Measurements from ENCODE around the gene ALPI.
A peak's percentile ranks its signal among the peaks of the same experiment; 100 is the strongest.

ALPI gene

GRCh38 chr2:232496501-232497270, 40.7 kb downstream of the ALPI start:
- no peak for DNase-seq (ENCODE audit: low read depth in 2 of 3, low spot score in 1 of 3)

- no peak for DNase-seq (ENCODE audit: low read depth in 2 of 3, low spot score in 1 of 3)
Measured at GRCh38 chr2:232497348-232497747, 41.4 kb downstream of the ALPI start.

GRCh38 chr2:232498452-232498851, 42.5 kb downstream of the ALPI start:
- DNase-seq (ENCODE audit: low read depth in 2 of 3, low spot score in 1 of 3): no peak

- no peak for DNase-seq (ENCODE audit: low read depth in 2 of 3, low spot score in 1 of 3)
Measured at GRCh38 chr2:232501331-232501771, 45.4 kb downstream of the ALPI start.

GRCh38 chr2:232501794-232502390, 45.9 kb downstream of the ALPI start:
- no peak for DNase-seq (ENCODE audit: low read depth in 2 of 3, low spot score in 1 of 3)

GRCh38 chr2:232502511-232502910, 46.6 kb downstream of the ALPI start:
- DNase-seq (ENCODE audit: low read depth in 2 of 3, low spot score in 1 of 3): no peak

GRCh38 chr2:232502911-232503808, 47.2 kb downstream of the ALPI start:
- DNase-seq (ENCODE audit: low read depth in 2 of 3, low spot score in 1 of 3): peak in 1 of 3 donors; percentile 8

GRCh38 chr2:232503809-232504323, 47.9 kb downstream of the ALPI start:
- DNase-seq (ENCODE audit: low read depth in 2 of 3, low spot score in 1 of 3): no peak

- no peak for DNase-seq (ENCODE audit: low read depth in 2 of 3, low spot score in 1 of 3)
Measured at GRCh38 chr2:232504438-232504837, 48.5 kb downstream of the ALPI start.

GRCh38 chr2:232505856-232506255, 49.9 kb downstream of the ALPI start:
- DNase-seq (ENCODE audit: low read depth in 2 of 3, low spot score in 1 of 3): no peak

- no peak for DNase-seq (ENCODE audit: low read depth in 2 of 3, low spot score in 1 of 3)
Measured at GRCh38 chr2:232506709-232507108, 50.8 kb downstream of the ALPI start.

- DNase-seq (ENCODE audit: low read depth in 2 of 3, low spot score in 1 of 3): no peak
Measured at GRCh38 chr2:232508251-232508650, 52.3 kb downstream of the ALPI start.
